Measurements from ENCODE around the gene PRDM16. TPM values are rescaled to one million over a fixed set of nuclear protein-coding genes. Genes with fewer than 3 reads are reported as not detected.

PRDM16 gene
- total and polyA plus RNA-seq, 2 donors (not counting 1 experiment from before 2014, with no cell fraction given) = 0.03 to 0.12 TPM

DNA sequence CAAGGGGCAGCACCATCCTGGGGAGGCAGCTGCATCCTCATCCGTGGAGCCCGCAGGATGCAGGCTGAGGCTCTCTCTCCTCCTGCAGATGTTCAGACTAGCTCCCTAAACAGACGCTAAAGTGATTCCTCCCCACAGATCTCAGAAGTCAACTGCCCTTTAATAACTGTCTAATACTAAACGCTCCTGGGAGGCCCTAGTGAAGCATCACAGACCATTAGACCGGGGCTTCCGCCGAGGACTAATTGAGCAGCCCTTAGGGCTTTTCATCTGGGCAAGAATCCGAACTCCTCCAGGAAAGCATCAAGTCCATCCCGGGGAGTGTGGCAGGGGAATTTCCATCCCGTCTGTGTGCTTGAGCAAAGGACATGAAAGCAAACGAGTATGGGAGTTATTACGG, 40.4 kb downstream of the PRDM16 start:
- Histone ChIP-seq H4K20me1 (ENCODE audit: control insufficient read depth, insufficient read depth, low read length, poor library complexity, severe bottlenecking) (no peaks in the 10 kb centered on the region), H3K4me3 (ENCODE audit: control extremely low read depth in 1 of 5, extremely low read depth in 1 of 5, insufficient read depth in 1 of 5, low read depth in 2 of 5, low read length in 4 of 5) (no peak overlapping the region), H3K36me3 (replicated peaks in 1 of 2; ENCODE audit: control extremely low read depth in 1 of 2, control insufficient read depth in 1 of 2, extremely low read depth in 1 of 2, insufficient read depth in 2 of 2, low read length in 1 of 2) (no peaks in the 10 kb centered on the region), H3K27me3 (replicated peaks in 1 of 4; ENCODE audit: control extremely low read depth in 1 of 4, control insufficient read depth in 3 of 4, insufficient read depth in 4 of 4, low read length in 3 of 4) (peaks cover 0 to 2% (median 0%) of the 10 kb centered on the region in 4 experiments), H3K4me1 (ENCODE audit: control insufficient read depth in 2 of 2, insufficient read depth in 2 of 2, low read length in 2 of 2) (no peaks in the 10 kb centered on the region), H2AFZ (ENCODE audit: insufficient read depth, low read depth, low read length, poor library complexity, severe bottlenecking) (no peak overlapping the region), H3K9me3 (ENCODE audit: control extremely low read depth in 1 of 3, control insufficient read depth in 2 of 3, insufficient read depth in 1 of 3, low read length in 2 of 3) (peaks cover 0 to 17% (median 0%) of the 10 kb centered on the region in 3 donors), H3K4me2 (replicated peaks; ENCODE audit: low read depth, low read length, poor library complexity, severe bottlenecking) (no peak overlapping the region), H3K79me2 (ENCODE audit: control insufficient read depth, insufficient read depth, low read length) (no peaks in the 10 kb centered on the region), H3K27ac (ENCODE audit: low read length in 2 of 2) (no peak overlapping the region), H3K9ac (ENCODE audit: low read length) (no peak overlapping the region)
- no peaks in the 10 kb centered on the region for H3K9me3 Mint-ChIP-seq (ENCODE audit: insufficient read depth)
- TF ChIP-seq CTCF (IDR thresholded peaks at IDR 0.05) (no peak), EZH2 (IDR thresholded peaks at IDR 0.05; ENCODE audit: borderline replicate concordance, insufficient read depth, low read depth, low read length, poor library complexity, severe bottlenecking) (no peak)
- 92% methylated on average over 10 of the region's 12 CpGs for WGBS (ENCODE audit: insufficient coverage)
- DNase-seq (no peak), ATAC-seq (ENCODE audit: low read depth) (no peak)
- POLR2A ChIA-PET = no interaction called here
- intact Hi-C loops (cut with micrococcal nuclease) = no loop called here
- CTCF ChIA-PET = no interaction called here
- H3K27ac Mint-ChIP-seq = no peak overlapping the region
- H3K4me3 Mint-ChIP-seq = no peak overlapping the region
- H3K27me3 Mint-ChIP-seq = peaks cover 6% of the 10 kb centered on the region
- H3K4me1 Mint-ChIP-seq = no peaks in the 10 kb centered on the region

DNA sequence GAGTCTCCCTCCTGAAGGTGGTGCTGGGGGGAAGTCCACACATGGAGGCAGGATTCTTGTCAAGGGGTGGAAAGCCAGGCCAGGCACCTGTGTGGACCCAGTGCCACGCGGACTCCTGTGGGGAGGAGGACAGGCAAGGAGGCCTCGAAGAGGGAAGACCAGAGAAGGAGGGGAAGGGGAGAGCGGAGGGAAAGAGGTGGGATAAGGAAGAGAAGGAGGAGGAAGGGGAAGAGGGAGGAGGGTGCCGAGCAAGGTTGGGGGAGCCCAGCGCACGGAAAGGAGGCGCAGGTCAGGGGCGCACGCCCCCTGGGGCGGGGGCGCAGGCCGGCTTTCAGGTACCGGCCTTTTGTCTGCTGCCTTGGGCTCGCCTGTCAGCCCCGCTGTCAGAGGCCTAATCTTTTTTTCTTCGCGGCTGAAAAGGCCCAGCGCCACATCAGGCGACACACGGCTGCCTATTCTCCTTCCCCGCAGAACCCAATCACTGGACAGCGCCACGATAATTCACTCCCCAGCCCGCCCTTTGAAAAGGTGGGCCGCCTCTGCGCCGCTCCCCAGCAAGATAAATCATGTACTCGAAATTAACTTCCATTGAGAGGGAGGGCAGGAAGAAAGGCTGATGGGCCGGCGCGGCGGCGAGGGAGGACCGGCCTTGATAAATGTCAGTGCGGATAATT, 42.5 kb downstream of the PRDM16 start:
- H3K4me2 ChIP-seq (replicated peaks; ENCODE audit: low read depth, low read length, poor library complexity, severe bottlenecking) = no peak overlapping the region
- H3K9me3 Mint-ChIP-seq (ENCODE audit: insufficient read depth) = no peaks in the 10 kb centered on the region
- no peaks in the 10 kb centered on the region for H3K4me1 ChIP-seq (ENCODE audit: control insufficient read depth in 2 of 2, insufficient read depth in 2 of 2, low read length in 2 of 2)
- 92% methylated on average over 20 of the region's 36 CpGs for WGBS (ENCODE audit: insufficient coverage)
- no peaks in the 10 kb centered on the region for H3K79me2 ChIP-seq (ENCODE audit: control insufficient read depth, insufficient read depth, low read length)
- H3K27ac Mint-ChIP-seq = no peak overlapping the region
- peaks cover 6% of the 10 kb centered on the region for H3K27me3 Mint-ChIP-seq
- no peaks in the 10 kb centered on the region for H3K4me1 Mint-ChIP-seq
- H2AFZ ChIP-seq (ENCODE audit: insufficient read depth, low read depth, low read length, poor library complexity, severe bottlenecking) = no peak overlapping the region
- H3K27ac ChIP-seq (ENCODE audit: low read length in 2 of 2) = no peak overlapping the region
- H3K9me3 ChIP-seq (ENCODE audit: control extremely low read depth in 1 of 3, control insufficient read depth in 2 of 3, insufficient read depth in 1 of 3, low read length in 2 of 3) = peaks cover 0 to 31% (median 0%) of the 10 kb centered on the region in 3 donors
- no peak for DNase-seq
- ChIA-PET POLR2A (no interaction called here), CTCF (no interaction called here)
- no peaks in the 10 kb centered on the region for H4K20me1 ChIP-seq (ENCODE audit: control insufficient read depth, insufficient read depth, low read length, poor library complexity, severe bottlenecking)
- no peaks in the 10 kb centered on the region for H3K36me3 ChIP-seq (replicated peaks in 1 of 2; ENCODE audit: control extremely low read depth in 1 of 2, control insufficient read depth in 1 of 2, extremely low read depth in 1 of 2, insufficient read depth in 2 of 2, low read length in 1 of 2)
- no peak for TF ChIP-seq EZH2 (IDR thresholded peaks at IDR 0.05; ENCODE audit: borderline replicate concordance, insufficient read depth, low read depth, low read length, poor library complexity, severe bottlenecking)
- TF ChIP-seq CTCF (IDR thresholded peaks at IDR 0.05) = no peak
- no peak overlapping the region for H3K9ac ChIP-seq (ENCODE audit: low read length)
- peaks cover 0 to 2% (median 0%) of the 10 kb centered on the region in 4 experiments for H3K27me3 ChIP-seq (replicated peaks in 1 of 4; ENCODE audit: control extremely low read depth in 1 of 4, control insufficient read depth in 3 of 4, insufficient read depth in 4 of 4, low read length in 3 of 4)
- H3K4me3 Mint-ChIP-seq = no peak overlapping the region
- no peak for ATAC-seq (ENCODE audit: low read depth)
- intact Hi-C loops (cut with micrococcal nuclease) = no loop called here
- H3K4me3 ChIP-seq (ENCODE audit: control extremely low read depth in 1 of 5, extremely low read depth in 1 of 5, insufficient read depth in 1 of 5, low read depth in 2 of 5, low read length in 4 of 5) = no peak overlapping the region
